ENCODE results near the gene DISC1.

DNA sequence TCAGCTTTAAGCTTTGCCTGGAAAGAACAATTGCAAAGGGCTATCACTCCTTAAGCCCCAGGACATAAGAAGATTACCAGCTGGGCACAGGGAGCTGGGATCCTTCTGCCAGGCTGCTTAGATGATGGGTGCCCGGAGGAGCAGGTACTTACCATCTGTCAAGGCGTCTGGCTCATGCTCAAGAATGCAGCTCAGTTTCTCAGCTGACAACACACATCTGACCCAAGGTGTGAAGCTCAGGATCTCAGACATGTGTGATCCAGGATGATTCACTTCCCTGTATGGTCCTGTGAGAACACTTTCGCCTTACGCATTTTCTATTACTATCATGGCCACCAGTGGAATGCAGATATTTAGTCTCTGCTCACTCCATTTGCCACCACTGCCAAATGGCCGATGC, 14.7 kb upstream of the DISC1 start:
- TF ChIP-seq PATZ1 (CRISPR knock-in tag; IDR thresholded peaks at IDR 0.05; ENCODE audit: borderline replicate concordance) = no peak
- no peak for TF ChIP-seq ESRRG (CRISPR knock-in tag; IDR thresholded peaks at IDR 0.05)
- no peak for TF ChIP-seq TOX (CRISPR knock-in tag; IDR thresholded peaks at IDR 0.05; ENCODE audit: borderline replicate concordance)
- TF ChIP-seq ZFP30 (CRISPR knock-in tag; IDR thresholded peaks at IDR 0.05) = no peak
- no peak for TF ChIP-seq CSRNP3 (CRISPR knock-in tag; IDR thresholded peaks at IDR 0.05)
- TF ChIP-seq POU6F1 (CRISPR knock-in tag; IDR thresholded peaks at IDR 0.05; ENCODE audit: borderline replicate concordance, low read depth) = no peak
- TF ChIP-seq CREB5 (CRISPR knock-in tag; IDR thresholded peaks at IDR 0.05; ENCODE audit: low read depth) = no peak
- no peak for TF ChIP-seq TSHZ2 (CRISPR knock-in tag; IDR thresholded peaks at IDR 0.05)
- no peak for TF ChIP-seq ZNF565 (CRISPR knock-in tag; conservative IDR thresholded peaks at IDR 0.05; ENCODE audit: low read depth)
- no peak for TF ChIP-seq ZC3H10 (CRISPR knock-in tag; IDR thresholded peaks at IDR 0.05)
